ENCODE data around the gene EGR2. TPM values are rescaled to one million over a fixed set of nuclear protein-coding genes. Genes with fewer than 3 reads are reported as not detected.

The EGR2 gene
- polyA plus RNA-seq, 1 donor from 2014 or later, result 1.7 TPM

DNA sequence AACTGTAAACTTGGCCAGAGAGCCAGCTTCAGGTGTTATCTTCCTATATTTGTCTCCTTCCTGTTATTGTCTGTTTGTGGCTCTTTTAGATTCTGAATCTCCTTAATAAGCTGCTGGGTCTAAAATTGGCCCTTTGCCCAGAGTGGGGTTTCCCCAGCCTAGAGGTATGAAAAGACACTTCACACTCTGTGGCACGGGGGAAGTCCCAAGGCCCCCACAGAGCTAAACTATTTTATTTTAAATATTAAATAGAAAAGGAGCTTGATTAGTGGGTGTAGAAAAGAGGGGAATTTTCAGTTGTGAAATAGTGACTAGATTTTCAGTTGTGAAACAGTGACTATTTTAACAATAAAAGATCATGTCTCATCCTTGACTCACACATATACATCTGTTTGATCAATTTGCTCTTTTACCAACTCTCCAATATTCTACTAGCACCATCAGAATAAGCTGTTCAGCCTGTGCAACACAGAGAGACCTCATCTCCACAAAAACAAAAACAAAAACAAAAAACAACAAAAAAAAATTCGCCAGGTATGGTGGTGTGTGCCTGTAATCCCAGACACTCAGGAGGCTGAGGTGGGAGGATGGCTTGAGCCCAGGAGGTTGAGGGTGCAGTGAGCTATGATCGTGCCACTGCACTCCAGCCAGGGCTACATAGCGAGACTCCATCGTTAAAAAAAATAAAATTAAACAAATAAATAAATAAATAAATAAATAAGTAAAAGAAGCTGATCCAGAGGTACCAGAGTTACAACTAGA is 36.5 kb downstream of the EGR2 start:
- TF ChIP-seq EZH2 (IDR thresholded peaks at IDR 0.05; ENCODE audit: borderline replicate concordance, insufficient read depth, low read length, poor library complexity, severe bottlenecking), result no peak
- TF ChIP-seq EP300 (conservative IDR thresholded peaks at IDR 0.05; ENCODE audit: poor library complexity, severe bottlenecking), result no peak
- no peak for TF ChIP-seq POLR2AphosphoS5 (IDR thresholded peaks at IDR 0.05)
- no peak for TF ChIP-seq TAF1 (IDR thresholded peaks at IDR 0.05; ENCODE audit: low read depth)
- no peak for TF ChIP-seq SMC3 (conservative IDR thresholded peaks at IDR 0.05; ENCODE audit: poor library complexity)
- TF ChIP-seq RAD21 (conservative IDR thresholded peaks at IDR 0.05), result no peak
- TF ChIP-seq, protein P1, sequence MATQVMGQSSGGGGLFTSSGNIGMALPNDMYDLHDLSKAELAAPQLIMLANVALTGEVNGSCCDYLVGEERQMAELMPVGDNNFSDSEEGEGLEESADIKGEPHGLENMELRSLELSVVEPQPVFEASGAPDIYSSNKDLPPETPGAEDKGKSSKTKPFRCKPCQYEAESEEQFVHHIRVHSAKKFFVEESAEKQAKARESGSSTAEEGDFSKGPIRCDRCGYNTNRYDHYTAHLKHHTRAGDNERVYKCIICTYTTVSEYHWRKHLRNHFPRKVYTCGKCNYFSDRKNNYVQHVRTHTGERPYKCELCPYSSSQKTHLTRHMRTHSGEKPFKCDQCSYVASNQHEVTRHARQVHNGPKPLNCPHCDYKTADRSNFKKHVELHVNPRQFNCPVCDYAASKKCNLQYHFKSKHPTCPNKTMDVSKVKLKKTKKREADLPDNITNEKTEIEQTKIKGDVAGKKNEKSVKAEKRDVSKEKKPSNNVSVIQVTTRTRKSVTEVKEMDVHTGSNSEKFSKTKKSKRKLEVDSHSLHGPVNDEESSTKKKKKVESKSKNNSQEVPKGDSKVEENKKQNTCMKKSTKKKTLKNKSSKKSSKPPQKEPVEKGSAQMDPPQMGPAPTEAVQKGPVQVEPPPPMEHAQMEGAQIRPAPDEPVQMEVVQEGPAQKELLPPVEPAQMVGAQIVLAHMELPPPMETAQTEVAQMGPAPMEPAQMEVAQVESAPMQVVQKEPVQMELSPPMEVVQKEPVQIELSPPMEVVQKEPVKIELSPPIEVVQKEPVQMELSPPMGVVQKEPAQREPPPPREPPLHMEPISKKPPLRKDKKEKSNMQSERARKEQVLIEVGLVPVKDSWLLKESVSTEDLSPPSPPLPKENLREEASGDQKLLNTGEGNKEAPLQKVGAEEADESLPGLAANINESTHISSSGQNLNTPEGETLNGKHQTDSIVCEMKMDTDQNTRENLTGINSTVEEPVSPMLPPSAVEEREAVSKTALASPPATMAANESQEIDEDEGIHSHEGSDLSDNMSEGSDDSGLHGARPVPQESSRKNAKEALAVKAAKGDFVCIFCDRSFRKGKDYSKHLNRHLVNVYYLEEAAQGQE (IDR thresholded peaks at IDR 0.05; ENCODE audit: borderline replicate concordance), result no peak
- TF ChIP-seq, protein P2, sequence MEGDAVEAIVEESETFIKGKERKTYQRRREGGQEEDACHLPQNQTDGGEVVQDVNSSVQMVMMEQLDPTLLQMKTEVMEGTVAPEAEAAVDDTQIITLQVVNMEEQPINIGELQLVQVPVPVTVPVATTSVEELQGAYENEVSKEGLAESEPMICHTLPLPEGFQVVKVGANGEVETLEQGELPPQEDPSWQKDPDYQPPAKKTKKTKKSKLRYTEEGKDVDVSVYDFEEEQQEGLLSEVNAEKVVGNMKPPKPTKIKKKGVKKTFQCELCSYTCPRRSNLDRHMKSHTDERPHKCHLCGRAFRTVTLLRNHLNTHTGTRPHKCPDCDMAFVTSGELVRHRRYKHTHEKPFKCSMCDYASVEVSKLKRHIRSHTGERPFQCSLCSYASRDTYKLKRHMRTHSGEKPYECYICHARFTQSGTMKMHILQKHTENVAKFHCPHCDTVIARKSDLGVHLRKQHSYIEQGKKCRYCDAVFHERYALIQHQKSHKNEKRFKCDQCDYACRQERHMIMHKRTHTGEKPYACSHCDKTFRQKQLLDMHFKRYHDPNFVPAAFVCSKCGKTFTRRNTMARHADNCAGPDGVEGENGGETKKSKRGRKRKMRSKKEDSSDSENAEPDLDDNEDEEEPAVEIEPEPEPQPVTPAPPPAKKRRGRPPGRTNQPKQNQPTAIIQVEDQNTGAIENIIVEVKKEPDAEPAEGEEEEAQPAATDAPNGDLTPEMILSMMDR (IDR thresholded peaks at IDR 0.05; ENCODE audit: poor library complexity, severe bottlenecking), result no peak
- TF ChIP-seq MXI1 (conservative IDR thresholded peaks at IDR 0.05; ENCODE audit: poor library complexity, severe bottlenecking), result no peak
- H3K4me3 ChIP-seq (ENCODE audit: low read length), result no peak overlapping the region
- H3K27ac ChIP-seq (ENCODE audit: low read length), result no peak overlapping the region

DNA sequence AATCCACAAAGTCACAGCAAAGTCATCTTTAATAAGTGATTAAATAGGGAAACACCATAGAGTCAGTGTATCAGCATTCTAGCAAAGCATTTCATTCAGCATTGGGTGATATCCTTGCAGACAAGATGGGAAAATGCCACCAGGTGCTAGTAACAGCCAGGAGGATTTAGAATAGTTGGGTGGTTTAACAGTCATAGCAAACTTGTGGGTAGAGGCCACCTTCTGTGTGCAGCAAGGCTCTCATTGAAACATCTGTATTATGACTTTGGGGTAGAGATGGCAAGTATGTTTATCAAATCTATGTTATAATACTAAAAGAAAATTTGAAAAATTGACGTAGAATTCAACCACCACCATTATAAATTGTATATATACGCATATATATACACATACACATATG is 38.0 kb downstream of the EGR2 start:
- Histone ChIP-seq H3K27ac (ENCODE audit: low read length) (no peak overlapping the region), H3K27me3 (ENCODE audit: insufficient read depth, low read depth, low read length) (no peaks in the 10 kb centered on the region), H3K4me3 (ENCODE audit: low read length) (no peak overlapping the region), H3K9me3 (ENCODE audit: low read length) (no peaks in the 10 kb centered on the region), H3K9me2 (ENCODE audit: insufficient read depth, low read length) (no peaks in the 10 kb centered on the region), H4K20me1 (ENCODE audit: insufficient read depth) (no peaks in the 10 kb centered on the region), H3K9ac (ENCODE audit: low read length) (no peak overlapping the region), H3K79me2 (replicated peaks; ENCODE audit: insufficient read depth, low read length) (no peaks in the 10 kb centered on the region), H3F3A (ENCODE audit: insufficient read depth, low read length, poor library complexity, severe bottlenecking) (no peaks in the 10 kb centered on the region), H3K4me2 (ENCODE audit: low read length) (no peak overlapping the region), H3K36me3 (ENCODE audit: insufficient read depth, low read length) (no peaks in the 10 kb centered on the region), H2AFZ (ENCODE audit: low read depth, low read length) (no peak overlapping the region)
- TF ChIP-seq SMC3 (conservative IDR thresholded peaks at IDR 0.05; ENCODE audit: poor library complexity) (no peak), RAD21 (conservative IDR thresholded peaks at IDR 0.05) (no peak), TAF1 (IDR thresholded peaks at IDR 0.05; ENCODE audit: low read depth) (no peak), EZH2 (IDR thresholded peaks at IDR 0.05; ENCODE audit: borderline replicate concordance, insufficient read depth, low read length, poor library complexity, severe bottlenecking) (no peak), POLR2AphosphoS5 (IDR thresholded peaks at IDR 0.05) (no peak)
- TF ChIP-seq, protein P1 (IDR thresholded peaks at IDR 0.05; ENCODE audit: borderline replicate concordance), result no peak

More for the DNA sequence above, 36.5 kb downstream of the EGR2 start:
- Histone ChIP-seq H3K9me3 (ENCODE audit: low read length) (no peaks in the 10 kb centered on the region), H2AFZ (ENCODE audit: low read depth, low read length) (no peak overlapping the region), H3K4me2 (ENCODE audit: low read length) (no peak overlapping the region), H3K36me3 (ENCODE audit: insufficient read depth, low read length) (no peaks in the 10 kb centered on the region), H3K27me3 (ENCODE audit: insufficient read depth, low read depth, low read length) (no peaks in the 10 kb centered on the region), H3F3A (ENCODE audit: insufficient read depth, low read length, poor library complexity, severe bottlenecking) (no peaks in the 10 kb centered on the region), H3K9ac (ENCODE audit: low read length) (no peak overlapping the region), H4K20me1 (ENCODE audit: insufficient read depth) (no peaks in the 10 kb centered on the region), H3K79me2 (replicated peaks; ENCODE audit: insufficient read depth, low read length) (no peaks in the 10 kb centered on the region), H3K9me2 (ENCODE audit: insufficient read depth, low read length) (no peaks in the 10 kb centered on the region)

All from neural cell (in vitro differentiated cells).